Testis (tissue), 3 donors: ENCODE data around the gene ITPRIPL1. TPM values are rescaled to one million over a fixed set of nuclear protein-coding genes. Genes with fewer than 3 reads are reported as not detected.

Source experiments
- DNase-seq: peaks from one replicate; pipeline ENCODE4 v3.0.0-alpha.2; 2019
- H3K27ac ChIP-seq, 2 donors: fragments of 200-600 bp; sonication (generic); one replicate each; pipeline ENCODE4 v1.5.1; 2019
- H3K27me3 ChIP-seq: fragments of 200-600 bp; sonication (generic); one replicate; pipeline ENCODE4 v1.5.1; 2019
- H3K36me3 ChIP-seq: fragments of 200-600 bp; sonication (generic); one replicate; pipeline ENCODE4 v1.5.1; 2017; ENCODE audit warnings: low read depth; ENCODE audit errors: missing control alignments
- H3K4me1 ChIP-seq: fragments of 200-600 bp; sonication (generic); one replicate; pipeline ENCODE4 v1.5.1; 2019
- H3K4me3 ChIP-seq, 2 donors: fragments of 200-600 bp; sonication (generic); one replicate each; pipeline ENCODE4 v1.5.1; 2017 to 2019
- H3K9me3 ChIP-seq: fragments of 200-600 bp; sonication (generic); one replicate; pipeline ENCODE4 v1.5.1; 2017
- CTCF ChIP-seq, 3 experiments: fragments of 450-650 bp in 2 of 3; fragments of 200-600 bp in 1 of 3; sonication (generic) in 1 of 3; IDR thresholded peaks; one replicate each; pipeline ENCODE4 v1.5.1; 2016 to 2019; ENCODE audit warnings: antibody characterized with exemption in 3 of 3, mild to moderate bottlenecking in 2 of 3, moderate library complexity in 1 of 3
- POLR2A ChIP-seq: fragments of 450-650 bp; IDR thresholded peaks from one replicate; pipeline ENCODE4 v1.6.1; 2017; ENCODE audit warnings: antibody characterized with exemption, mild to moderate bottlenecking, moderate library complexity
- WGBS, 2 donors: methylation state at CpG; one replicate each; pipeline ENCODE4 v1.1.5; 2018; 5-methylcytosine and 5-hydroxymethylcytosine counted together
- intact Hi-C: fragments of 100-400 bp; cut with DNase I; formaldehyde crosslinking; loops from one replicate; pipeline ENCODE4 v1.15.1; 2023; ENCODE audit warnings: low total_unique reads
- polyA plus RNA-seq: library from polyadenylated mRNA; stranded (reverse); fragments of 350-450 nt; fragmentation: Illumina TruSeq; extraction: RNeasy Lipid Tissue Mini Kit (QIAGEN cat#74804); gene quantifications from one replicate; pipeline ENCODE4 v1.2.3, GENCODE V29; 2014; ENCODE audit warnings: low read depth, low replicate concordance; ENCODE audit not compliant: insufficient read depth
- total RNA-seq, 2 donors: library from RNA; depleted of rRNA; stranded (reverse); fragments of >200 nt; gene quantifications; one replicate each; pipeline ENCODE4 v1.2.3, GENCODE V29; 2016

The ITPRIPL1 gene
- total and polyA plus RNA-seq, 3 donors from 2014 or later = 14.0 to 57.9 (median 32.0) TPM

- intact Hi-C loops = no loop called here
- Histone ChIP-seq H3K4me3 (no peak overlapping the region), H3K36me3 (no peaks in the 10 kb centered on the region), H3K9me3 (no peaks in the 10 kb centered on the region), H3K27me3 (no peaks in the 10 kb centered on the region), H3K4me1 (no peaks in the 10 kb centered on the region), H3K27ac (no peak overlapping the region)
- 87 to 94% methylated on average over 5 to 6 of the region's 6 CpGs for WGBS, 2 donors
- TF ChIP-seq CTCF (IDR thresholded peaks at IDR 0.05) = no peak
- TF ChIP-seq POLR2A = no peak
- DNase-seq = no peak
Measured at GRCh38 chr2:96342085-96342484, 17.0 kb downstream of the ITPRIPL1 start.

- no peak for DNase-seq
- Histone ChIP-seq H3K4me1 (no peaks in the 10 kb centered on the region), H3K27me3 (no peaks in the 10 kb centered on the region), H3K4me3 (no peak overlapping the region), H3K9me3 (no peaks in the 10 kb centered on the region), H3K27ac (no peak overlapping the region), H3K36me3 (no peaks in the 10 kb centered on the region)
- 87 to 88% methylated on average over 5 of the region's 5 CpGs for WGBS, 2 donors
- intact Hi-C loops = no loop called here
- TF ChIP-seq POLR2A = no peak
Measured at GRCh38 chr2:96344011-96344410, 18.9 kb downstream of the ITPRIPL1 start.

GRCh38 chr2:96345438-96345837, 20.3 kb downstream of the ITPRIPL1 start:
- no peaks in the 10 kb centered on the region for H3K36me3 ChIP-seq
- WGBS, 2 donors = 88 to 96% methylated on average over 4 of the region's 4 CpGs
- DNase-seq = no peak
- no peak overlapping the region for H3K4me3 ChIP-seq
- TF ChIP-seq CTCF (IDR thresholded peaks at IDR 0.05) (no peak), POLR2A (no peak)
- intact Hi-C loops = no loop called here
- no peaks in the 10 kb centered on the region for H3K27me3 ChIP-seq
- H3K27ac ChIP-seq = no peak overlapping the region
- H3K9me3 ChIP-seq = no peaks in the 10 kb centered on the region
- H3K4me1 ChIP-seq = no peaks in the 10 kb centered on the region

- intact Hi-C loops = no loop called here
- no peaks in the 10 kb centered on the region for H3K9me3 ChIP-seq
- no peaks in the 10 kb centered on the region for H3K36me3 ChIP-seq
- H3K27ac ChIP-seq = no peak overlapping the region
- no peaks in the 10 kb centered on the region for H3K4me1 ChIP-seq
- TF ChIP-seq CTCF (IDR thresholded peaks at IDR 0.05) = no peak
- no peak for TF ChIP-seq POLR2A
- 92 to 97% methylated on average over 6 of the region's 6 CpGs for WGBS, 2 donors
- H3K27me3 ChIP-seq = no peaks in the 10 kb centered on the region
- DNase-seq = no peak
- no peak overlapping the region for H3K4me3 ChIP-seq
Measured at GRCh38 chr2:96345868-96346462, 20.8 kb downstream of the ITPRIPL1 start.

- H3K27me3 ChIP-seq = no peaks in the 10 kb centered on the region
- TF ChIP-seq POLR2A = no peak
- TF ChIP-seq CTCF (IDR thresholded peaks at IDR 0.05) = no peak
- no peak for DNase-seq
- intact Hi-C loops = no loop called here
- H3K4me3 ChIP-seq = no peak overlapping the region
- H3K36me3 ChIP-seq = no peaks in the 10 kb centered on the region
- no peak overlapping the region for H3K27ac ChIP-seq
- WGBS, 2 donors = 77 to 100% methylated on average over 1 of the region's 1 CpG
- H3K9me3 ChIP-seq = no peaks in the 10 kb centered on the region
- no peaks in the 10 kb centered on the region for H3K4me1 ChIP-seq
Measured at GRCh38 chr2:96347395-96347794, 22.3 kb downstream of the ITPRIPL1 start.
